A673 (cell line): ENCODE measurements around the gene CLNK. TPM values are rescaled to one million over a fixed set of nuclear protein-coding genes. Genes with fewer than 3 reads are reported as not detected.

Experiments
- BruUV-seq: library from RNA; stranded (reverse); fragments of 400-500 nt; replicated peaks from 2 replicates; lab custom pipeline; 2021; lab: Mats Ljungman, UMichigan
- CTCF ChIA-PET: fragments of 300-600 bp; sonication (Branson Sonifier 250); formaldehyde crosslinking; loops from one replicate; lab custom pipeline; 2022; ENCODE audit warnings: antibody characterized with exemption; lab: Charles Lee
- POLR2A ChIA-PET: fragments of 300-600 bp; sonication (Branson Sonifier 250); formaldehyde crosslinking; loops from one replicate; lab custom pipeline; 2022; ENCODE audit warnings: antibody characterized with exemption; ENCODE audit not compliant: low non-redundant PET; lab: Charles Lee
- DNase-seq: peaks from one replicate; pipeline ENCODE4 v3.0.0-alpha.2; 2015; ENCODE audit warnings: low spot score
- H3K27ac ChIP-seq: fragments of 200-600 bp; sonication (generic); 2 replicates; pipeline ENCODE4 v1.5.1; 2016; ENCODE audit warnings: mixed run types, low read depth, mild to moderate bottlenecking, mixed read lengths, antibody characterized with exemption, low read length; ENCODE audit not compliant: poor library complexity, severe bottlenecking
- H3K27me3 ChIP-seq: fragments of 200-600 bp; sonication (generic); replicated peaks from 2 replicates; pipeline ENCODE4 v1.6.1; 2017; ENCODE audit warnings: mixed run types, low read depth, mild to moderate bottlenecking, mixed read lengths, antibody characterized with exemption, low read length; ENCODE audit not compliant: insufficient read depth, poor library complexity
- H3K36me3 ChIP-seq: fragments of 200-600 bp; sonication (generic); 2 replicates; pipeline ENCODE4 v1.6.1; 2016; ENCODE audit warnings: mixed run types, mild to moderate bottlenecking, mixed read lengths, antibody characterized with exemption, low read length; ENCODE audit not compliant: insufficient read depth, poor library complexity, severe bottlenecking
- H3K4me1 ChIP-seq: fragments of 200-600 bp; sonication (generic); 2 replicates; pipeline ENCODE4 v1.6.1; 2017; ENCODE audit warnings: mixed run types, mild to moderate bottlenecking, mixed read lengths, antibody characterized with exemption, low read length; ENCODE audit not compliant: insufficient read depth, poor library complexity, severe bottlenecking
- H3K4me3 ChIP-seq: fragments of 200-600 bp; sonication (generic); 2 replicates; pipeline ENCODE4 v1.5.1; 2016; ENCODE audit warnings: low read depth, mixed run types, mild to moderate bottlenecking, mixed read lengths, low read length; ENCODE audit not compliant: poor library complexity, severe bottlenecking
- H3K9me3 ChIP-seq: fragments of 200-600 bp; sonication (generic); 2 replicates; pipeline ENCODE4 v1.6.1; 2016; ENCODE audit warnings: mixed run types, low read depth, mild to moderate bottlenecking, mixed read lengths, antibody characterized with exemption, low read length; ENCODE audit not compliant: poor library complexity, severe bottlenecking
- CTCF ChIP-seq: fragments of 300-800, 200-600 bp; sonication (generic); conservative IDR thresholded peaks from 2 replicates; pipeline ENCODE4 v1.5.1; 2017; ENCODE audit warnings: low read depth, mild to moderate bottlenecking, antibody characterized with exemption, low read length, moderate library complexity, mixed read lengths
- EZH2 ChIP-seq: fragments of 200-600 bp; sonication (generic); IDR thresholded peaks from 2 replicates; pipeline ENCODE4 v1.6.1; 2017; ENCODE audit warnings: borderline replicate concordance, low read depth, mild to moderate bottlenecking, mixed read lengths, antibody characterized with exemption, low read length; ENCODE audit not compliant: poor library complexity, severe bottlenecking
- intact Hi-C: fragments of 100-400 bp; cut with micrococcal nuclease; formaldehyde crosslinking; loops from one replicate; pipeline ENCODE4 v1.10.0; 2022; ENCODE audit not compliant: unreplicated experiment
- total RNA-seq: library from RNA; stranded (reverse); gene quantifications from 2 replicates; pipeline ENCODE4 v1.2.3, GENCODE V29; 2021

The CLNK gene
- total RNA-seq, 1 experiment from 2014 or later: not detected

- Histone ChIP-seq H3K9me3 (peaks cover 22% of the 10 kb centered on the region), H3K36me3 (no peaks in the 10 kb centered on the region), H3K4me3 (no peak overlapping the region), H3K4me1 (no peaks in the 10 kb centered on the region), H3K27me3 (no peaks in the 10 kb centered on the region), H3K27ac (no peak overlapping the region)
- POLR2A ChIA-PET: no interaction called here
- intact Hi-C loops: no loop called here
- BruUV-seq: no TSS peak
- DNase-seq: no peak
- TF ChIP-seq EZH2: no peak
- no peak for TF ChIP-seq CTCF
- CTCF ChIA-PET: no interaction called here
Observed at GRCh38 chr4:10643600-10644425, 40.8 kb downstream of the CLNK start.

GRCh38 chr4:10640561-10641201, 43.9 kb downstream of the CLNK start:
- no TSS peak for BruUV-seq
- H3K27me3 ChIP-seq: no peaks in the 10 kb centered on the region
- intact Hi-C loops: no loop called here
- peaks cover 24% of the 10 kb centered on the region for H3K9me3 ChIP-seq
- no peak for DNase-seq
- no peaks in the 10 kb centered on the region for H3K4me1 ChIP-seq
- no peaks in the 10 kb centered on the region for H3K36me3 ChIP-seq
- H3K4me3 ChIP-seq: no peak overlapping the region
- ChIA-PET CTCF (no interaction called here), POLR2A (no interaction called here)
- TF ChIP-seq CTCF (no peak), EZH2 (no peak)
- no peak overlapping the region for H3K27ac ChIP-seq

- BruUV-seq: no TSS peak
- Histone ChIP-seq H3K36me3 (no peaks in the 10 kb centered on the region), H3K4me1 (no peaks in the 10 kb centered on the region), H3K9me3 (peaks cover 24% of the 10 kb centered on the region), H3K27ac (no peak overlapping the region), H3K27me3 (no peaks in the 10 kb centered on the region), H3K4me3 (no peak overlapping the region)
- TF ChIP-seq CTCF (no peak), EZH2 (no peak)
- ChIA-PET POLR2A (no interaction called here), CTCF (no interaction called here)
- intact Hi-C loops: no loop called here
- no peak for DNase-seq
Observed at GRCh38 chr4:10639664-10640063, 44.9 kb downstream of the CLNK start.
